ENCODE results near the gene TINCR.

DNA sequence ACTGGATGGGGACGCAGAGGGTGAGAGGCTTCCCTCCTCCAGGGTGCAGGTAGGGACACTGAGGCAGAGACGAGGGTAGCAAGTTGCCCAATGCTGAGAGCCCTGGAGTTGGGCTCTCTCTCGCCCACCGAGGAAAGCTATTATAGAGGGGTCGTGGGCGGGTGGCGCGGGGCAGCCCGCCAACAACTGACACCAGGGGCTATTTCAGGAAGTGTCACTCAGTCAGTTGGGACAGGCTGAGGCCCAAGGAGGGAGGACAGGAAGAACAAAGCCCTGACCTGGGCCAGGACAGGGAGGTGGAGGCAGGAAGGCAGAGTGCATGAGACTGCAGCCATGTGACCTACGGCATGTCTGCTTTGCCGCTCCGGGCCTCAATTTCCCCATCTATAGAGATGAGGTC is 29.9 kb downstream of the TINCR start:
- TF ChIP-seq, protein P1, sequence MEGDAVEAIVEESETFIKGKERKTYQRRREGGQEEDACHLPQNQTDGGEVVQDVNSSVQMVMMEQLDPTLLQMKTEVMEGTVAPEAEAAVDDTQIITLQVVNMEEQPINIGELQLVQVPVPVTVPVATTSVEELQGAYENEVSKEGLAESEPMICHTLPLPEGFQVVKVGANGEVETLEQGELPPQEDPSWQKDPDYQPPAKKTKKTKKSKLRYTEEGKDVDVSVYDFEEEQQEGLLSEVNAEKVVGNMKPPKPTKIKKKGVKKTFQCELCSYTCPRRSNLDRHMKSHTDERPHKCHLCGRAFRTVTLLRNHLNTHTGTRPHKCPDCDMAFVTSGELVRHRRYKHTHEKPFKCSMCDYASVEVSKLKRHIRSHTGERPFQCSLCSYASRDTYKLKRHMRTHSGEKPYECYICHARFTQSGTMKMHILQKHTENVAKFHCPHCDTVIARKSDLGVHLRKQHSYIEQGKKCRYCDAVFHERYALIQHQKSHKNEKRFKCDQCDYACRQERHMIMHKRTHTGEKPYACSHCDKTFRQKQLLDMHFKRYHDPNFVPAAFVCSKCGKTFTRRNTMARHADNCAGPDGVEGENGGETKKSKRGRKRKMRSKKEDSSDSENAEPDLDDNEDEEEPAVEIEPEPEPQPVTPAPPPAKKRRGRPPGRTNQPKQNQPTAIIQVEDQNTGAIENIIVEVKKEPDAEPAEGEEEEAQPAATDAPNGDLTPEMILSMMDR (conservative IDR thresholded peaks at IDR 0.05; ENCODE audit: low read depth, low read length) = no peak
- no peak for TF ChIP-seq EZH2 (IDR thresholded peaks at IDR 0.05; ENCODE audit: borderline replicate concordance, low read depth, low read length, poor library complexity, severe bottlenecking)
